Activated CD4-positive, alpha-beta T cell treated with anti-CD3 and anti-CD28 coated beads, Interleukin-10, Interleukin-2, amounts not matched to agents 100 ng/mL and 50 ng/mL, durations not matched to agents 16 hours and 8 hours (primary cell): ENCODE measurements around the gene GNG7.
"Not testable (repeated sequence)": the region's sequence is repeated elsewhere in the genome, so short reads cannot be mapped to it uniquely, and the experiment has no call there.

Experiments
- DNase-seq: peaks from one replicate; pipeline ENCODE4 v3.0.0-alpha.2; 2020

GNG7 gene

DNA sequence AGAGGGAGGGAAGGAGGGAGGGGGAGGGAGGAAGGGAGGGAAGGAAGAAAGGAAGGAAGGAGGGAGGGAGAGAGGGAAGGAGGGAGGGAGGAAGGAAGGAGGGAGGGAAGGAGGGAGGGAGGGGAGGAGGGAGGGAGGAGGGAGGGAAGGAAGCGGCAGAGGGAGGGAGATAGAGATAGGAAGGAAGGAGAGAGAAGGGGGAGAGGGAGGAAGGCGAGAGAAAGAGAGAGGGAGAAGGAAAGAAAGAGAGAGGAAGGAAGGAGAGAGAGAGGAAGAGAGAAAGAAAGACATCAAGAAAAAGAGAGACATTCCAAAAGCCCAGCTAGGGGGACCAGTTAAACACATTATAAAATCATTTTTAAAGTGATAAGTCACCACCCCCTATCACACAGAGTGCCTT lies 62.5 kb downstream of the GNG7 start:
- DNase-seq, result no peak

DNA sequence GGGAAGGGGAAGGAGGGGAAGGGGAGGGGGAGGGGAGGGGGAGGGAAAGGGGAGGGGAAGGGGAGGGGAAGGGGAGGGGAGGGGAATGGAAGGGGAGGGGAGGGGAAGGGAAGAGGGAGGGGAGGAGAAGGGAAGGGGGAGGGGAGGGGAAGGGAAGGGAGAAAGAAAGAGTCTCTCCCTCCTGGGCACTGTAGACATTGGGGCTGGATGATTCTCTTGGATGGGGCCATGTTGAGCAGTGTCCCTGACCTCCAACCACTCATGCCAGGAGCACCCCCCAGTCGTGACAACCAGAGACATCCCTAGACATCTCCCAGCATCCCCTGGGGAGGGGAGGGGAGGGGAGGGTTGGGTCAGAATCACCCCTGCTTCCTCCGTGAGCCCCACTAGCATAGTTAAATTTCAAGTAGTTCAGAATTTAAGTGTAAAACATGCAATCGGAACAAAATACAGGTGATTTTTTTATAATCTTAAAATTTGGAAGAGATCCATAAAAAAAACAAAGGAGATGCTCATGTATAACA lies 64.0 kb downstream of the GNG7 start:
- DNase-seq, result no peak

DNA sequence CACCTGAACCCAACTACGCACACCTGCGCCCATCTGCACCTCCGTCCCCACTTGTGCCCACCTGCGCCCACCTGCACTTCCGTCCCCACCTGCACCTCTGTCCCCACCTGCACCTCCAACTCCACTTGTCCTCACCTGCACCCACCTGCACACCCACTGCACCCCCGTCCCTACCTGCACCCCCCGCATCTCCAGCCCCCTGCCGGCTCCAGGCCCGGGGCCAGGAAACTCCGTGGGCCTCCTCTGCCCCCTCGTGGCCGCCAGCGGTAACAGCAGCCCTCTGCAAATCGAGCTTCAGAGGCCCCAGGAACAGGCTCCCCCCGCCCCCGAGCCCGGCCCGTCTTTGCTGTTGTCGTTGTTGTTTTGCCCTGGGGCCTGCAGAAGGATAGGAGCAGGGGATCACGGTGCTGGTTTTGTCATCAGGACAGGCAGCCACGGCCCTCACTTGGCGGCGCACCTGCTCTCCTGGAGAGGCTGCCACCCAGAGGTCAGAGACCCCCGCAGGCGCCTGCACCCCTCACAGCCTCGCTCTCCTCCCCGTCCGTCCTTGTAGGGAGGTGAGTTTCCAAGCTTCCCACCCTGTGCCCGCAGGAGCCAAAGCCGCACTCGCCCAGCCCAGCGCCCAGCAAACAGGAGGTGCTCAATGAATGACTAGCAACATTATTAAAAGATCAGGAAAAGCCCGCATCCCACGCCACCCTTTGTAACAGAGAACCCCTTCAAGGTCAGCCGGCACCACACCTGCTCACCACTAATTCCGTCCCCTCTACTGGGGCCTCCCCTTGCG lies 65.4 kb downstream of the GNG7 start:
- DNase-seq, result peak; percentile 69

DNA sequence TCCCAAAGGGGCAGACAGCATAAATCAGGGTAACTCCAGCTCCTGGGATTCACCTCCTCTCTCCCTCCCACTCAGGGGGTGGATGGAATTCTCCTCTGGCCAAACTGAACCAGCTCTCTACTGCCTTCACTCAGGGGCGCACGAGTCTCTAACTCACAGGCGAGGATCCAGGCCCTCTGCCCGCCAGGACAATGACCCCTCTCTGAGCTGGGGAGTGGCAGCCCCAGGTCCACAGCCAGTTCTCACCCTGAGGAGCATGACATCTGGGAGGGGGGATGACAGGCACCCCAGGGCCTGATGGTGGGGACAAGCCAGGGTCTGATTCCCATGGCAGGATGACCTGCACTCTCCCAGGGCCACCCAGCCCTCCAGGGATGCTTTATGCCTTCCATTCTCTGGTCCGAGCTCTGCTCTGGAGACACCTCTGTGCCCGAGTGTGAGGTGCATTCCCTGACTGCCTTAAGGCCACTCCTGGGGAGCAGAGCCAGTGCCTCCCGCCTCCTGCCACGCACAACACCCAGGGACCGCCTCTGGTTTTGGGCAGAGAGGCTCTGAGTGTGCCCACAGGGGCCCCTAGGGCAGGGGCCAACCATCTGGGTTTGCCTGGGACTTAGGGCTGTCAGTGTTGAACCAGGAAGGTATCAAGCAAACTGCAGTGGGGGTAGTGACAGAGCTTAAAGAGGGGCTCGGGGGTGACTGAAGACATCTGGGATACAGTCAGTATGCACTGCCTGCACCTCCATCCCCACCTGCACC lies 66.2 kb downstream of the GNG7 start:
- DNase-seq, result no peak

DNA sequence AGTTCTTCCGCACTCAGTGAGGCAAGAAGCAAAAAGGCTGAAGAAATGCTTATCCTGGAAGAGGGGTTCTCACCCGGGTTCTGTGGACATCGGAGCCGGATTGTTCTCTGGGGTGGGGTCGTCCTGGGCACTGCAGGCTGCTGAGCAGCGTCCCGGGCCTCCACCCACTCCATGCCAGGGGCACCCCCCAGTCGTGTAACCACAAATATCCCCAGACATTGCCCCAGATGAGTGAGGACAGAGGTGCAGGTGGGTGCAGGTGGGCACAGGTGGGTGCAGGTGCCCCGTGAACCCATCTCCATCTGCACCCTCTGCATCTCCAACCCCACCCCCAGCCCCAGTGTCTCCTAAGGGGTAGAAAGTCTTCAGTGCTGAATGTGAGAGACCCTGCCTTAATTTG lies 67.5 kb downstream of the GNG7 start:
- DNase-seq, result no peak

DNA sequence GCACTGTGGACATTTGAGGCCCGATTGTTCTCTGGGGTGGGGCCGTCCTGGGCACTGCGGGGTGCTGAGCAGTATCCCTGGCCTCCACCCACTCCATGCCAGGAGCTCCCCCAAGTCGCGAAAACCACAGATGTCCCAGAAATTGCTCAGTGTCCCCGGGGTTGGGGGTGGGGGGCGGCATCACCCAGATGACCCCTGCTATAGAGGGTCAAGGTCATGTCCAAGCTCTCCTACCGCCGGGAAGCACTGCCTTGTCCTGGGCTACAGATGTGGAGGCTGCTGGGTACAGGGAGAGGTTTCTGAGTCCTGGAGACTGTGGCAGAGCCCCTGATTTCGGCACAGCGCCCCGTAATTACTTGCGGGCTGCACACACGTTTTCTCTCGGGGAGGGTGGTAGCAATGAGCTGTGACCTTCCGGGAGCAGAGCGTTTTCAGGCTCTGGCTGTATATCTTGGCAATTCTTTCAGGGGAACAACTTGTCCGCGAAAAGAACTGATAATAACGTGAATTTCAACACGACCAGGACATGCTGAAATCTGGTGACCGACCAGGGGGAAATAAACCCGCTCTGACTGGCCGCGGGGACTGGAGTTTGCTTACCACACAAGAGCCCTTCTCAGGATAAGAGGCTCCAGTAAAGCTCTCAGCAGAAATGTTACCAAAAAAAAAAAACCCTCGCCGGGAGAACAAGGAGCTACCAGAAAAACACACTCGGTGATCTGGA lies 68.1 kb downstream of the GNG7 start:
- DNase-seq, result no peak

DNA sequence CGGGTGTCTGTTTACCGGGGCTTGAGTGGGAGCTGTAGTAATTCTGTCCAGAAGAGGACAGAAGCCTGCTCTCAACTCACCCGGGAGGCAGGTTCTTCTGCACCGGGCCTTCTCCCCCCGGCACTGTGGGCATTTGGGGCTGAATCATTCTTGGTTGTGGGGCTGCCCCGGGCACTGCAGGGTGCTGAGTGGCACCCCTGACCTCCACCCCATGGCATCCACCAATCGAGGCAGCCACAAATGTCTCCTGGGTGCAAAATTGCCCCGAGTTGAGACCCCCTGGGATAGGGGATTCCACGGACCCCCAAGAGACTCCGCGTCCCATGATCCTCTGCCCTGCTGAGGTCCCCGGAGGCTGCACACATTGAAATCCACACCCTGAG lies 68.8 kb downstream of the GNG7 start:
- no peak for DNase-seq

DNA sequence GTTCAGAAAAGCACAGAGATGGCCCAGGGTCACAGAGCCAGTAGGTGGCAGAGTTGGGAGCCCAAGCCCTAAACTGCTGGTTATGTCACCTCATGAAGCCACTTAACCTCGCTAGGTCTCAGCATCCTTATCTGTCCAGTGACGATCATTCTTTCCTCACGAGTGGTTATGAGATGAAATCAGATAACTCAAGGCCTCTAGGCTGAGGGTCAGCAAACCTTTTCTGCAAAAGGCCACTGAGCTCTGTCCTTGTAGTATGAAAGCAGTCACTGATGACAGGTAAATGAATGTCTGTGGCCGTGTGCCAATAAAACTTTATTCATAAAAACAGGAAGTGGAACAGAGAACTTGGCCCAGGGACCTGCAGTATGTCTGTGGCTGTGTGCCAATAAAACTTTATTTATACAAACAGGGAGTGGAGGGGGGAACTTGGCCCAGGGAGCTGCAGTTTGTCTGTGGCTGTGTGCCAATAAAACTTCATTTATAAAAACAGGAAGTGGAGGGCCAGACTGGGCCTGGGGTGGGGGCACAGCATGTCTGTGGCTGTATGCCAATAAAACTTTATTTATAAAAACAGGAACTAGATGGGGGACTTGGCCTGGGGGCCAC lies 71.2 kb downstream of the GNG7 start:
- DNase-seq, result no peak

DNA sequence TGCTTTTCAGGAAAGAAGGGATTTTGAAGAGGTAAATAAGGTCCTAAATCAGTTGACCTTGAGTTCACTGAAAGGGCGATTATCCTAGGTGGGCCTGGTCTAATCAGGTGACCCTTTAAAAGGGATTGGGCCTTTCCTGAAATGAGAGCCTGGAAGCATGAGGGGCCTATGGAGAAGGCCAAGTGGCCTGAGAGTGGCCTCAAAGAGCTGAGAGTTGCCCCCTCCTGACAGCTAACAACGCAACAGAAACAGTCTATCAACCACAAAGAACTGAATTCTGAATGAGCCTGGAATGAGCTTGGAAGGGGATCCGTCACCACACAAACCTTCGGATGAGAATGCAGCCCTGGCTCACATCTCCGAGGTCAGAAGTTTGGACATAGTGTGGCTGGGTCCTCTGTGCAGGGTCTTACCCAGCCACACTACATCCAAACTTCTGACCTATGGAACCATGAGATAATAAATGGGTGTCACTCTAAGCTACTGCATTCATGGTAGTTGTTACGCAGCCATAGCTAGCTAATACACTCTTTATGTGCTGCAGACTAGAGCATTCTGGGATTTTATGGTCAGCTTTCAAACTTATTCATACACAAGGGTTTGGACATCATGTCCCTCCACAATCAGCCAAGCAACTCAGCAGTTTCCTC lies 72.0 kb downstream of the GNG7 start:
- no peak for DNase-seq

DNA sequence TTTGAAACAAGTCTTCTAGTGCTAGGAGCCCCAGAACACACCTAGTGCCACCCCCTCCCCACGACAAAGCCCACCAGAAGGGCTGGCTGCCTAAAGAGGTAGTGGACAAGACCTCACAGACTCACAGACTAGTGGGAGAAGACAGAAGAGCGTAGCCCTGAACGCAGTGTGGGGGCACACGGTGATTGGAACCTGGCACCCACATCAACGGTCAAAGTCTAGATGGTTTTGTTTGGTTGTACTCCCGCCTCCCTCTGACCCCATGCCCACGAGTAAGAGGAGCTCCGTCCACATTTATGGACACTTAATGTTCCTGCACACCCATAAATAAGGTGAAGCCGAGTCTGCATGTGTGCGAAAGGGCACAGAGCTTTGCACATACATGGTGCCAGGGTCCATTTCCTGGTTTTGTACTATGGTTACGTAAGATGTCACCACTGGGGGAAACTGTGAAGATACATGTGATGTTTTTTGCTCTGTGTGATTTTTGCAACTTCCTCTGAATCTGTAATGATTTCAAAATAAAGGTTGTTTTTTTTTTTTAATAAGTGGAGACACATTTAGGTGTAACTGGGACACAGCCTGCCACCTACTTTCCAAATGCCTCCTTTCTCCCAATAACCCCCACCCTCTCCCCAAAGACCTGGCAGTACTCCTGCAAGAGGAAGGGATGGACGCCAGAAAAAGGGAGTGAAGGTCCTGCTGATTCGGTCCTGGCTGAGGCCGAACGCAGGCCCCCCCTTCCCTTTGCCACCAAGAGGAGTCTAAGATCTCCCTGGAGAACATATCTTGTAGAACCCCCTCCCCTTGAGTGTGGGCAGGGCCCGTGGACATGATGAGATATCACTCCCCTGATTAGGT lies 72.8 kb downstream of the GNG7 start:
- no peak for DNase-seq

DNA sequence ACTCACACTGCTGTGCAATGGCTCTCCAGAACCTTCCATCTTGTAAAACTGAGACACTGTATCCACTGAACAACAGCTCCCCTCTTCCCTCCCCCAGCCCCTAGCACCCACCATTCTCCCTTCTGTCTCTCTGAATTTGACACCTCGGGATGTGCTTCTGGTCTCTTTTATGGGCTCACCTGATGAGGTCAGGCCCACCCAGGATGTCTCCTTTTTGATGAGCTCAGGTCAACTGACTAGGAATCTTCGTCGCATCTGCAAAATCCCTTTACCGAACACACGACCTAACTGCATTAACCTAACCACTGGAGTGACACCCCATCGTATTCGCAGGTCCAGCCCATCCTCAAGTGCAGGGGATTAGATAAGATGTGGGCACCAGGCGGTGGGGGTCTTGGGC lies 73.9 kb downstream of the GNG7 start:
- DNase-seq, result no peak

DNA sequence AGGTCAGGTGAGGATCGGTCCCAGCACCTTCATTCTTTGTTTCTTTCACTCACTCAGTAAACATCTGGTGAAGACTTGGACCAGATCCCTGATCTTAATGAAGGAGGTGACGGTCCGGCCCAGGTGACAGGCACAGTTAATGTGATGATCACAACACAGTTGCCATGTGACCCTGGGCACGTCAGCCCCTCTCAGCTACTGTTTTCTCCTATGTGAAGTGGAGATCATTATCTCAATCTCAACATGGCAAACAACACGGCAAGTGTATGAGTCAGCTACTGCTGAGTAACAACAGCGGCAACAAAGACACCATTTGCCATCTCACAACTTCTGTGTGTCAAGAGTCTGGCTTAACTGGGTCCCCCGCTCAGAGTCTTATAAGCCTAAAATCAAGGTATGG lies 74.6 kb downstream of the GNG7 start:
- DNase-seq, result no peak

DNA sequence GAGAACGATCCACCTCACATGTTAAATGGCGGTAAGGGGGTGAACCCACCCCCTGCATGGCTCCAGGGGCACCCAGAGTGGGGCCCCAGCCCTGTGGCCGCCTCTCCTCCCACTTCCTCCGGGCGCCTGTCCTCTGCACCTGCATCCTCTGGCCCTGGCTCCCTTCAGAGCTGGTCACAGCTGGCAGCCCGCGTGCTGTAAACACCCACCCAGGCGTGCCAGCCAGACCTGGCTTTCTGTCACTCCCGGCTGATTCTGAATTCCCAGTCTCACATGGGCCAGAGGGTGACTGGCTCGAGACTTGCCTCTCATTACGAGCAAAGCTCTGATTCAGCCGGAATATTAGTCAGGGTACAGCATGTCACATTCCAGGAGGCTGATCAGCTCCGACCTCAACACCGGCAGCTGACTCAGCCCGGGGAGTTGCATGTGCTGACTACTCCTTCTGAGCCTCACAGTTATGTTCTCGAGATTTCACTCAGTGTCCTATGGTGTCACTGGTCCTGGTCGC lies 75.1 kb downstream of the GNG7 start:
- DNase-seq, result peak; percentile 70

DNA sequence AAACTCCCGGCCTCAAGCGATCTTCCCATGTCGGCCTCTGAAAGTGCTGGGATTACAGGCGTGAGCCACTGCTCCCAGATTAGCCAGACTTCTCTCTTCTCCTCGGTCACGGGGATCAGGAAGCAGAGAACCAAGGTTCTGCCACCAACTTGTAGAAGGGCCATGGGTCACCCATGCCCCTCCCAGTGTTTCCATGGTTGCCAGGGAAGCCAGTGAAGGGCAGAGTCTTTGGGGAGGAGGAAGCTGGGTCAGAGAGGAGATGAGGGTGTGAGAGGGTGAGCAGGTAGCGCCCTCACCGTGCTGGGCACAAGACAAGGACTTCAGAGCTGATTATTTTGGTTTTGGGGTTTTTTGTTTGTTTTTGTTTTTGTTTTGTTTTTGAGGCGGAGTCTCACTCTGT lies 77.1 kb downstream of the GNG7 start:
- no peak for DNase-seq

DNA sequence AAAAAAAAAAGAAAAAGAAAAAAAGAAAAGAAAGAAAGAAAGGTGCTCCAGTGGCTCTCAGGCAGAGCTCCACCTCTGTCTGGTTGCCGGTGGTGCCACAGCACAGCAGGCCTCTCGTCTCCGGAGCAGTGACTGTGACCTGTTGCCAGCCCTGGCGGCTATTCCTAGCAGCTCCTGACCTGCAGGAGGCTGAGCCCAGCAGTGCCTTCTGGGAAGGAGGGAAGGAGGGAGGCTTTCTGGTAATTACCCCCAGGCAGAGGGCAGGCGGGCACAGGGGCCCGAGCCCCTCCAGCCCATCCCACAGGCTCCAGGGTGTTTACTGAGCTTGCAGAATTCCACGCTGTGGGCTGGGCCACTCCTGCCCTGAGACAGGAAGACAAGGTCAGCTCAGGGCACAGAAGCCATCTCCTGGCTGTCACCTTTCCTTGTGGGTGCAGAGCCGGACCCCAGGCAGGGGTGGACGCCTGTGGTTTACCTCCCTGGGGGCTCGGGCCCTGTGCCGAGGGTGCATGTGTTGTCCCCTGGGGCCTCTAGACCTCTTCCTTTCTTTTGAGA lies 77.9 kb downstream of the GNG7 start:
- DNase-seq, result no peak

DNA sequence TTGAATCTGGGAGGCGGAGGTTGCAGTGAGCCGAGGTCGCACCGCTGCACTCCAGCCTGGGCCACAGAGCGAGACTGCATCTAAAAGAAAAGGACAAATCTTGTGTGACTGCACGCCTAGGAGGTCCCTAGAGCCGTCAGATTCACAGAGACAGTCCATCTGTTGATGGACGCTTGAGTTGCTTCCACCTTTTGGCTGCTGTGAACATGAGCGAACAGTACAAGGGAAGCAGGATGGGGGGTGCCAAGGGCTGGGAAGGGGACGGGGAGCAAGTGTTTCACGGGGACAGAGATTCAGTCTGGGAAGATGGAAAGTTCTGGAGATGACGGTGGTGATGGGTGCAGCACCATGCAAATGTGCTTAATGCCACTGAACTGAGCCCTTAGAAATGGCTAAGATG lies 78.7 kb downstream of the GNG7 start:
- DNase-seq, result no peak

DNA sequence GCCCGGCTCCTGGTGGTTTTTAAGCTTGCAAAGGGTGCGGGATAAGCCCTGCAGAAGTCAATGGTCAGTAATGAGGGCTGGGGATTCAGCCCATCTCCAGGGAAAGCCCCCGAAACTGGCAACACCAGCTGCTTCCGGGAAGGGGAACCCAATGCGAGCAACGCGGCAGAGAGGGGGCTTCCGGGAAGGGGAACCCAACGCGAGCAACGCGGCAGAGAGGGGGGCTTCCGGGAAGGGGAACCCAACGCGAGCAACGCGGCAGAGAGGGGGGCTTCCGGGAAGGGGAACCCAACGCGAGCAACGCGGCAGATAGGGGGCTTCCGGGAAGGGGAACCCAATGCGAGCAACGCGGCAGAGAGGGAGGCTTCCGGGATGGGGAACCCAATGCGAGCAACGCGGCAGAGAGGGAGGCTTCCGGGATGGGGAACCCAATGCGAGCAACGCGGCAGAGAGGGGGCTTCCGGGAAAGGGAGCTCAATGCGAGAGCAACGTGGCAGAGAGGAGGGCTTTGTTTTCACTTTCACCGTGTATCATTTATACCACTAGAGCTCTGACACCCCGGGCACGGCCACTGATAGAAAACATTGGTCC lies 80.0 kb downstream of the GNG7 start:
- DNase-seq, result not testable (repeated sequence)

DNA sequence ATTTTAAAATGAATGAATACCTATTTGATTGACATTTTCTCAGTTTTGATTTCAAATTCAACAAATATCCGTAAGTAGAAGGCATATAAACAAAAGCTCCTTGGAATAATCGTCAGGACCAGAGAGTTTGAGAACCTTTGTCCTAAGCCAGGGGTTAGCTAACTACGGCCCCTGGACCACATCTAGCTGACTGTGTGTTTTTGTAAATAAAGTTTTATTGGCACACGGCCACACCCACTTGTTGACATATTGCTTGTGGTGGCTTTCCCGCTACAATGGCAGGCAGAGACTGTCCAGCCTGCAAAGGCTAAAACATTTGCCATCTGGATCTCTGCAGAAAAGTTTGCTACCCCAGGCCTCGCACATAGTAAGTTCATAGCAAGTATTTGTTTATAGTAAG lies 83.4 kb downstream of the GNG7 start:
- DNase-seq, result no peak

DNA sequence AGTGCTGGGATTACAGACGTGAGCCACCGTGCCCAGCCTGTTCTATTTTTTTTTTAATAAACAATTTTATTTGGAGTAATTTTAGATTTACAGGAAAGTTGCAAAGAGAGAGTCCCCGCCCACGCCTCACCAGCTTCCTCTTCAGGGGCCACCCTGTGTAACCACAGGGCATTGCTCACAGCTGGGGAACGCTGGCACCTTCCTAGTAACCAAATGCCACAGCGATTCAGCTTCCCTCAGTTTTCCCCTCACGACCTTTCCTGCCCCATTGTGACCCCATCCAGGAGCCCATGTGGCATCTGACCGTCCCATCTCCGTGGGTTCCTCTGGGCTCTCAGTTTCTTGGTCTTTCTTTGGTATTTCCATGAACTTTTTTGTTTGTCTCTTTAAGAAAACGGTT lies 83.9 kb downstream of the GNG7 start:
- DNase-seq, result peak; percentile 81

DNA sequence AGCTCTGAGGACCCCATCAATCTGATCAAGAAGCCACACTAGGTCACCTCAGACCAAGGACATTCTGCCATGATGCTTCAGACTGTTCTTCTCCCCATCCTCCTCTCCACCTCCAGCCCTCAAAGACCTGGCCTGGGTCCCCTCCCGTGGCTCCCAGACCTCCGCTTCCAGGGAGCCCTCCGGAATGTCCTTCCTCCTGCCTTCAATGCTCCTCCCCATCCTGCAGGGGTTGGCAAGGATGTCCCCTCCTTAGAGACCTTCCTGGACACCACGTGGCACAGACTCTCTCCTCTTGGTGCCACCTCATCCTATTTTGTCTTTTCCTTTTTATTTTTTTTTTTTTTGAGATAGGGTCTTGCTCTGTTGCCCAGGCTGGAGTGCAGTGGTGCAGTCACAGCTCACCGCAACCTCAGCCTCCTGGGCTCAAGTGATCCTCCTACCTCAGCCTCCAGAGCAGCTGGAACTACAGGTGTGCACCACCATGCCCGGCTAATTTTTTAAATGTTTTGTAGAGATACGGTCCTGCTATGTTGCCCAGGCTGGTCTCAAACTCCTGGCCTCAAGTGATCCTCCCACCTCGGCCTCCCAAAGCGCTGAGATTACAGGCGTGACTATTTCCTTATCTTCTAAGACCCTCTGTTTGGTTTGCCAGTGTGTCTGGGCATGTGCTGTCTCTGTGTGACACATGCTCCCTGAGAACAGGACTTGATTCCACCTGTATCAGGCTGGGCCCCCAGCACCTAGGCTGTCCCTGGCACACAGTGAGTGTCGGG lies 84.9 kb downstream of the GNG7 start:
- DNase-seq, result no peak
